ENCODE results near the gene PBX4.

The PBX4 gene

GRCh38 chr19:19517235-19517619 is 101.3 kb downstream of the PBX4 start:
- no peak overlapping the region for H2AFZ ChIP-seq (ENCODE audit: low read depth)
- no peaks in the 10 kb centered on the region for H4K20me1 ChIP-seq (ENCODE audit: insufficient read depth)
- no peaks in the 10 kb centered on the region; the same call in none of the 2 replicates for H3K36me3 ChIP-seq (ENCODE audit: insufficient read depth)
- no peak overlapping the region for H3K9ac ChIP-seq
- no peaks in the 10 kb centered on the region for H3K27me3 ChIP-seq (ENCODE audit: insufficient read depth, low read depth)
- H3K27ac ChIP-seq, result no peak overlapping the region
- TF ChIP-seq CTCF (conservative IDR thresholded peaks at IDR 0.05; ENCODE audit: low read depth, low read length), result no peak
- H3K79me2 ChIP-seq (ENCODE audit: insufficient read depth, low read depth), result peaks cover 39% of the 10 kb centered on the region
- H3K4me2 ChIP-seq, result peak overlapping the region; percentile 83
- no peak overlapping the region for H3K4me3 ChIP-seq (IDR thresholded peaks at IDR 0.05; ENCODE audit: insufficient read depth, low read depth, low read length)
- peaks cover 16% of the 10 kb centered on the region for H3K4me1 ChIP-seq (ENCODE audit: low read depth, poor library complexity, severe bottlenecking)

GRCh38 chr19:19515642-19516519 is 102.6 kb downstream of the PBX4 start, which contains the start of gene NDUFA13:
NDUFA13 (plus strand) TSS chr19:19516225; CDS start chr19:19516239, 14 bp downstream.
- Histone ChIP-seq H3K9ac (peak within 1 kb of the TSS; percentile 61), H3K27me3 (ENCODE audit: insufficient read depth, low read depth) (no peaks in the 10 kb centered on the region), H3K4me3 (IDR thresholded peaks at IDR 0.05; ENCODE audit: insufficient read depth, low read depth, low read length) (peak within 1 kb of the TSS; percentile 26), H4K20me1 (ENCODE audit: insufficient read depth) (no peaks in the 10 kb centered on the region), H3K4me1 (ENCODE audit: low read depth, poor library complexity, severe bottlenecking) (peaks cover 16% of the 10 kb centered on the region), H3K4me2 (peak within 1 kb of the TSS; percentile 83), H3K27ac (peak within 1 kb of the TSS; percentile 53), H2AFZ (ENCODE audit: low read depth) (peak within 1 kb of the TSS; percentile 82), H3K79me2 (ENCODE audit: insufficient read depth, low read depth) (peaks cover 37% of the 10 kb centered on the region), H3K36me3 (ENCODE audit: insufficient read depth) (no peaks in the 10 kb centered on the region; the same call in none of the 2 replicates)
- no peak for TF ChIP-seq CTCF (conservative IDR thresholded peaks at IDR 0.05; ENCODE audit: low read depth, low read length)

GRCh38 chr19:19514881-19515641 is 103.4 kb downstream of the PBX4 start, which contains the start of gene TSSK6:
TSSK6 (minus strand) TSS chr19:19515548; CDS start chr19:19515427, 121 bp downstream.
- Histone ChIP-seq H3K4me3 (IDR thresholded peaks at IDR 0.05; ENCODE audit: insufficient read depth, low read depth, low read length) (peak within 1 kb of the TSS; percentile 26), H3K36me3 (ENCODE audit: insufficient read depth) (no peaks in the 10 kb centered on the region; the same call in 1 of the 2 replicates), H4K20me1 (ENCODE audit: insufficient read depth) (no peaks in the 10 kb centered on the region), H3K4me2 (peak within 1 kb of the TSS; percentile 83), H3K9ac (peak within 1 kb of the TSS; percentile 61), H3K27ac (peak within 1 kb of the TSS; percentile 53), H3K27me3 (ENCODE audit: insufficient read depth, low read depth) (no peaks in the 10 kb centered on the region), H3K79me2 (ENCODE audit: insufficient read depth, low read depth) (peaks cover 33% of the 10 kb centered on the region), H3K4me1 (ENCODE audit: low read depth, poor library complexity, severe bottlenecking) (peaks cover 16% of the 10 kb centered on the region), H2AFZ (ENCODE audit: low read depth) (peak within 1 kb of the TSS; percentile 82)
- TF ChIP-seq CTCF (conservative IDR thresholded peaks at IDR 0.05; ENCODE audit: low read depth, low read length), result no peak

- H3K27ac ChIP-seq, result no peak overlapping the region
- no peak overlapping the region for H3K4me3 ChIP-seq (IDR thresholded peaks at IDR 0.05; ENCODE audit: insufficient read depth, low read depth, low read length)
These were observed 104.3 kb downstream of the PBX4 start for GRCh38 chr19:19514215-19514657.

More at GRCh38 chr19:19514215-19514657, 104.3 kb downstream of the PBX4 start:
- no peak overlapping the region for H3K4me2 ChIP-seq
- no peaks in the 10 kb centered on the region; the same call in 1 of the 2 replicates for H3K36me3 ChIP-seq (ENCODE audit: insufficient read depth)
- H2AFZ ChIP-seq (ENCODE audit: low read depth), result no peak overlapping the region
- H4K20me1 ChIP-seq (ENCODE audit: insufficient read depth), result no peaks in the 10 kb centered on the region
- H3K9ac ChIP-seq, result no peak overlapping the region
- no peak for TF ChIP-seq CTCF (conservative IDR thresholded peaks at IDR 0.05; ENCODE audit: low read depth, low read length)
- H3K4me1 ChIP-seq (ENCODE audit: low read depth, poor library complexity, severe bottlenecking), result peaks cover 16% of the 10 kb centered on the region
- H3K79me2 ChIP-seq (ENCODE audit: insufficient read depth, low read depth), result peaks cover 28% of the 10 kb centered on the region
- no peaks in the 10 kb centered on the region for H3K27me3 ChIP-seq (ENCODE audit: insufficient read depth, low read depth)

All from KMS-11 (cell line).